SK-N-SH treated with all-trans-retinoic acid at 6 μM for 48 hours (cell line): ENCODE measurements around the gene TNC.

Experiments used
- BACH2 ChIP-seq: fragments of 250-450 bp; sonication (Bioruptor Pico); IDR thresholded peaks from 2 replicates; pipeline ENCODE4 v1.9.0; 2021; ENCODE audit warnings: mild to moderate bottlenecking, borderline replicate concordance
- ESRRG ChIP-seq: fragments of 250-450 bp; sonication (Bioruptor Pico); IDR thresholded peaks from 2 replicates; pipeline ENCODE4 v1.6.1; 2021; ENCODE audit warnings: mild to moderate bottlenecking
- ISL1 ChIP-seq: fragments of 250-450 bp; sonication (Bioruptor Pico); IDR thresholded peaks from 2 replicates; pipeline ENCODE4 v2.1.2; 2022; ENCODE audit warnings: mild to moderate bottlenecking, moderate library complexity
- PATZ1 ChIP-seq: fragments of 250-450 bp; sonication (Bioruptor Pico); IDR thresholded peaks from 2 replicates; pipeline ENCODE4 v1.8.0; 2020; ENCODE audit warnings: mild to moderate bottlenecking, moderate library complexity, borderline replicate concordance
- PPARA ChIP-seq: fragments of 250-450 bp; sonication (Bioruptor Pico); IDR thresholded peaks from 2 replicates; pipeline ENCODE4 v1.5.0; 2020; ENCODE audit warnings: mild to moderate bottlenecking, borderline replicate concordance
- ZFP3 ChIP-seq: fragments of 250-450 bp; sonication (Bioruptor Pico); IDR thresholded peaks from 2 replicates; pipeline ENCODE4 v1.5.0; 2020; ENCODE audit warnings: mild to moderate bottlenecking, moderate library complexity
- ZFP30 ChIP-seq: fragments of 450-650 bp; formaldehyde crosslinking; IDR thresholded peaks from 2 replicates; pipeline ENCODE4 v1.5.0; 2022; ENCODE audit warnings: mild to moderate bottlenecking, moderate library complexity
- ZNF70 ChIP-seq: fragments of 450-650 bp; formaldehyde crosslinking; IDR thresholded peaks from 2 replicates; pipeline ENCODE4 v1.5.0; 2020; ENCODE audit warnings: mild to moderate bottlenecking, moderate library complexity

- TF ChIP-seq ZNF70 (CRISPR knock-in tag) (no peak), PATZ1 (CRISPR knock-in tag) (no peak), ZFP3 (no peak), PPARA (CRISPR knock-in tag) (no peak), ISL1 (CRISPR knock-in tag) (no peak), ESRRG (no peak), BACH2 (CRISPR knock-in tag) (no peak), ZFP30 (CRISPR knock-in tag) (no peak)
Observed at GRCh38 chr9:115039516-115040120, 78.3 kb downstream of the TNC start.
